Stomach smooth muscle (tissue), 2 donors: ENCODE measurements around the gene TACC3.

Experiments used
- H3K27ac ChIP-seq: one replicate; pipeline ENCODE4 v1.7.0; 2013; ENCODE audit warnings: mild to moderate bottlenecking, low read length, inconsistent platforms
- H3K27me3 ChIP-seq, 2 donors: one replicate each; pipeline ENCODE4 v1.7.0; 2013; ENCODE audit warnings: low read length in 2 of 2; ENCODE audit not compliant: insufficient read depth in 2 of 2, control insufficient read depth in 1 of 2
- H3K36me3 ChIP-seq, 2 donors: one replicate each; pipeline ENCODE4 v1.7.0; 2013; ENCODE audit warnings: low read length in 2 of 2; ENCODE audit not compliant: control insufficient read depth in 2 of 2, insufficient read depth in 2 of 2
- H3K4me1 ChIP-seq: one replicate; pipeline ENCODE4 v1.7.0; 2013; ENCODE audit warnings: low read length; ENCODE audit not compliant: control insufficient read depth, insufficient read depth
- H3K4me3 ChIP-seq, 2 donors: one replicate each; pipeline ENCODE4 v1.7.0; 2013; ENCODE audit warnings: low read length in 2 of 2
- H3K9ac ChIP-seq, 2 donors: one replicate each; pipeline ENCODE4 v1.7.0; 2013; ENCODE audit warnings: low read length in 2 of 2, mild to moderate bottlenecking in 1 of 2
- H3K9me3 ChIP-seq, 2 donors: one replicate each; pipeline ENCODE4 v1.7.0; 2013; ENCODE audit warnings: low read length in 2 of 2; ENCODE audit not compliant: control insufficient read depth in 2 of 2
- donor health status: healthy.
- donor health status: Pancreatic carcinoma.

Gene TACC3

GRCh38 chr4:1706358-1706757, 15.0 kb upstream of the TACC3 start:
- no peak overlapping the region for H3K9ac ChIP-seq
- peaks cover 11% of the 10 kb centered on the region for H3K4me1 ChIP-seq
- H3K27ac ChIP-seq = no peak overlapping the region
- H3K4me3 ChIP-seq = no peak overlapping the region
- H3K9me3 ChIP-seq = no peaks in the 10 kb centered on the region
- peaks cover 16 to 17% of the 10 kb centered on the region in 2 donors for H3K36me3 ChIP-seq
- H3K27me3 ChIP-seq = no peaks in the 10 kb centered on the region

GRCh38 chr4:1708581-1708980, 12.7 kb upstream of the TACC3 start:
- no peak overlapping the region for H3K9ac ChIP-seq
- no peak overlapping the region for H3K27ac ChIP-seq
- no peak overlapping the region for H3K4me3 ChIP-seq
- no peaks in the 10 kb centered on the region for H3K9me3 ChIP-seq
- no peaks in the 10 kb centered on the region for H3K27me3 ChIP-seq
- peaks cover 2 to 7% of the 10 kb centered on the region in 2 donors for H3K36me3 ChIP-seq
- peaks cover 19% of the 10 kb centered on the region for H3K4me1 ChIP-seq

- Histone ChIP-seq H3K4me3 (peak overlapping the region; percentile 83 to 92), H3K9me3 (no peaks in the 10 kb centered on the region), H3K27me3 (no peaks in the 10 kb centered on the region), H3K27ac (peak overlapping the region; percentile 93), H3K4me1 (peaks cover 22% of the 10 kb centered on the region), H3K36me3 (peaks cover 2 to 4% of the 10 kb centered on the region in 2 donors), H3K9ac (peak overlapping the region; percentile 78 to 90)
Observed at GRCh38 chr4:1711055-1711570, 10.2 kb upstream of the TACC3 start.

- no peaks in the 10 kb centered on the region for H3K9me3 ChIP-seq
- no peaks in the 10 kb centered on the region for H3K27me3 ChIP-seq
- H3K9ac ChIP-seq = peak overlapping the region; percentile 78 to 90
- H3K27ac ChIP-seq = peak overlapping the region; percentile 93
- H3K4me1 ChIP-seq = peaks cover 22% of the 10 kb centered on the region
- H3K36me3 ChIP-seq = peaks cover 2 to 3% of the 10 kb centered on the region in 2 donors
- peak overlapping the region; percentile 83 to 92 for H3K4me3 ChIP-seq
Observed at GRCh38 chr4:1711571-1712215, 9.6 kb upstream of the TACC3 start.

- Histone ChIP-seq H3K27ac (peak within 1 kb of the TSS; percentile 93), H3K27me3 (no peaks in the 10 kb centered on the region), H3K4me1 (peaks cover 22% of the 10 kb centered on the region), H3K36me3 (peaks cover 2 to 9% of the 10 kb centered on the region in 2 donors), H3K9me3 (no peaks in the 10 kb centered on the region), H3K4me3 (peak within 1 kb of the TSS; percentile 84 to 92), H3K9ac (peak within 1 kb of the TSS; percentile 78 to 94)
Observed at GRCh38 chr4:1712216-1713002, 8.9 kb upstream of the TACC3 start, which contains the start of gene SLBP. SLBP (minus strand) TSS chr4:1712319; CDS start chr4:1712188, 131 bp downstream.

GRCh38 chr4:1713003-1713851, 8.1 kb upstream of the TACC3 start:
- Histone ChIP-seq H3K4me3 (peak overlapping the region; percentile 84 to 92), H3K4me1 (peaks cover 27% of the 10 kb centered on the region), H3K36me3 (peaks cover 7 to 16% of the 10 kb centered on the region in 2 donors), H3K27ac (peak overlapping the region; percentile 93), H3K9me3 (no peaks in the 10 kb centered on the region), H3K27me3 (no peaks in the 10 kb centered on the region), H3K9ac (peak overlapping the region; percentile 66 to 78)

GRCh38 chr4:1714303-1715001, 6.9 kb upstream of the TACC3 start:
- Histone ChIP-seq H3K9me3 (no peaks in the 10 kb centered on the region), H3K4me1 (peaks cover 34% of the 10 kb centered on the region), H3K27me3 (no peaks in the 10 kb centered on the region), H3K4me3 (no peak overlapping the region), H3K27ac (no peak overlapping the region), H3K36me3 (peaks cover 8 to 18% of the 10 kb centered on the region in 2 donors), H3K9ac (no peak overlapping the region)

GRCh38 chr4:1715002-1715758, 6.1 kb upstream of the TACC3 start:
- H3K36me3 ChIP-seq = peaks cover 8 to 18% of the 10 kb centered on the region in 2 donors
- no peaks in the 10 kb centered on the region for H3K27me3 ChIP-seq
- H3K9ac ChIP-seq = peak overlapping the region in 1 of 2 donors; percentile 29
- peaks cover 39% of the 10 kb centered on the region for H3K4me1 ChIP-seq
- no peak overlapping the region for H3K27ac ChIP-seq
- H3K9me3 ChIP-seq = no peaks in the 10 kb centered on the region
- H3K4me3 ChIP-seq = no peak overlapping the region

GRCh38 chr4:1716065-1716945, 5.0 kb upstream of the TACC3 start:
- Histone ChIP-seq H3K9ac (no peak overlapping the region), H3K4me3 (no peak overlapping the region), H3K27ac (no peak overlapping the region), H3K36me3 (peaks cover 8 to 18% of the 10 kb centered on the region in 2 donors), H3K4me1 (peaks cover 35% of the 10 kb centered on the region), H3K27me3 (no peaks in the 10 kb centered on the region), H3K9me3 (no peaks in the 10 kb centered on the region)
